HTR-8/SVneo (cell line): ENCODE results near the gene BMPR1B.

ENCODE experiments used
- DNase-seq: peaks from one replicate; pipeline ENCODE4 v3.0.0; 2011; ENCODE audit warnings: low spot score, mixed read lengths; ENCODE audit not compliant: insufficient read length
- FAIRE-seq: peaks from 2 replicates; lab custom pipeline; 2011; peaks lifted over from hg19 to GRCh38; lab: Jason Lieb, UNC

Gene BMPR1B

GRCh38 chr4:94757192-94758140 lies at the start of gene BMPR1B:
TSS of gene BMPR1B (plus strand) at chr4:94757955. CDS start at chr4:95104425, 346,470 bp downstream.
- no peak for FAIRE-seq
- DNase-seq = peak; percentile 3

DNA sequence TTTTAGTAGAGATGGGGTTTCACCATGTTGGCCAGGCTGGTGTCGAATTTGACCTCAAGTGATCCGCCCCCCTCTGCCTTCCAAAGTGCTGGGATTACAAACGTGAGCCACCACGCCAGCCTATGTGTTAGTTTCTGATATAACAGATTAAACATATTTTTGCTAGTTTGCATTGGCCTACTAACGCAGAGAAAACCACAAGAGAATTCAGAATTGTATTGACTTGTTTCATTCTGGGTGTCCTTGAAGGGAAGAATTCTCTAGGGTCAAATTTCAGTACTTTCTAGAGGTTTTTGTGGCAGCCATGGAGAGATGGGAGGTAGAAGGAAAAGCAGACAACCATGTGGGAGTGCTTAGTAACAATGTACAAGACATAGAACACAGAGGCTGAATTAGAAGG lies 46.1 kb upstream of the BMPR1B start:
- no peak for DNase-seq

GRCh38 chr4:94714365-94715160 lies 43.2 kb upstream of the BMPR1B start:
- FAIRE-seq (no peak), DNase-seq (no peak)

More for the DNA sequence above, 46.1 kb upstream of the BMPR1B start:
- FAIRE-seq = no peak

GRCh38 chr4:94715726-94716125 lies 42.0 kb upstream of the BMPR1B start:
- FAIRE-seq (no peak), DNase-seq (no peak)

DNA sequence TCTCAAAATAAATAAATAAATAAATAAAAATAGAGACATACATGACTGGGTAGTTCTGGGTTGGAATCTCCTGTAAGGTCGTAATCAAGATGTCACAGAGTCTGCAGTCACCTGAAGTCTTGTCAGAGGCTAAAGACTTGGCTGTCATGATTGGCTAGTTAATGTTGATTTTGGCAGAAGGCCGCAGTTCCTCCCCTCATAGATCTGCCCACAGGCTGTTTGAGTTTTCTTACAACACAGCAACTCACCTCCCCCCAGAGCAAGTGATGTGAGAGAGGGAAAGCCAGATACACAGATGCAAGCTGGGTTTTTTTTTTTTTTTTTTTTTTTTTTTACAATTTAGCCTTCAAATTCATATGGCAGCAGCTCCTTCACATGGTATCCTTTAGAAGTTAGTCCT lies 36.4 kb upstream of the BMPR1B start:
- FAIRE-seq (no peak), DNase-seq (no peak)

DNA sequence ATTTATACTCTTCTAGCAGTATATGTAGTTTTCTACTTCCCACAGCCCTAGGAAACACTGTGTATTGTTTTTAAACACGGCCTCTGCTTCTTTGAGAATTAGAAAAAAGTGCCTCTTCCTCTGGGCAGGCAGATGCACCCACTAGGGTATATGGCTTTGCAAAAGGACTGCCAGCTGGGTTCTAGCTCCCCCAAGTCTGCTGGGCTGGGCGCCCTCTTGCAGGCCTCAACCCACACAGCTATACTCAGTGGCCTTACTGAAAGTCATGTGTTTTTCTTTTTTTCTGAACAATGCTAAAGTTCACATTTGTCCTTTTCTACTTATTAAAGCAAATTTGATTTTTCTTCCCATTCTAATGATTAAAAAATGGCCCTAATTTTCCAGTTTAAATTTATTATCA lies 35.5 kb upstream of the BMPR1B start:
- no peak for DNase-seq
- no peak for FAIRE-seq

GRCh38 chr4:94722748-94723147 lies 35.0 kb upstream of the BMPR1B start:
- DNase-seq (no peak), FAIRE-seq (no peak)

- DNase-seq = no peak
- no peak for FAIRE-seq
Measured at GRCh38 chr4:94724016-94724790, 33.6 kb upstream of the BMPR1B start.

GRCh38 chr4:94726524-94727123 lies 31.1 kb upstream of the BMPR1B start:
- no peak for DNase-seq
- FAIRE-seq = no peak

GRCh38 chr4:94728056-94728766 lies 29.5 kb upstream of the BMPR1B start:
- no peak for DNase-seq
- no peak for FAIRE-seq

GRCh38 chr4:94732358-94732698 lies 25.4 kb upstream of the BMPR1B start:
- DNase-seq (no peak), FAIRE-seq (no peak)

GRCh38 chr4:94739741-94740140 lies 18.0 kb upstream of the BMPR1B start:
- FAIRE-seq = no peak

GRCh38 chr4:94741304-94741703 lies 16.5 kb upstream of the BMPR1B start:
- FAIRE-seq (no peak), DNase-seq (no peak)

More at GRCh38 chr4:94739741-94740140, 18.0 kb upstream of the BMPR1B start:
- no peak for DNase-seq

DNA sequence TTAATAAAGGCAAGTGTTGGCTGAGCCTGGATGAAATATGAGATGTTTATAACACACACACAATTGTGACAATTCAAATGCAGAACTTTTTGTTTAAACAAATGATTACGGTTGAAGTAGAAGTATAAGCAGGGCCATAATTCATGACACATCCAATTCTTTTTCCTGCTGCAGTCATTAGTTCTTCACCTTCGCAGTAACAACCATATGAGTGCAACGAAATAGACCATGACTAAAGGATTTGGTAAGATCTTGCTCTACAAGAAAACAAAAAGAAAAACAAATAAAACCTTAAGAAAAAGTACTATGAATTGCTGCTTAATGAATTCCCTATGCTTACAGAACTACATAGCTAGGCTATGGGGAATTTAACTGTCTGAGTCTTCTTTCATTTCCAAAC lies 13.9 kb upstream of the BMPR1B start:
- FAIRE-seq = no peak

DNA sequence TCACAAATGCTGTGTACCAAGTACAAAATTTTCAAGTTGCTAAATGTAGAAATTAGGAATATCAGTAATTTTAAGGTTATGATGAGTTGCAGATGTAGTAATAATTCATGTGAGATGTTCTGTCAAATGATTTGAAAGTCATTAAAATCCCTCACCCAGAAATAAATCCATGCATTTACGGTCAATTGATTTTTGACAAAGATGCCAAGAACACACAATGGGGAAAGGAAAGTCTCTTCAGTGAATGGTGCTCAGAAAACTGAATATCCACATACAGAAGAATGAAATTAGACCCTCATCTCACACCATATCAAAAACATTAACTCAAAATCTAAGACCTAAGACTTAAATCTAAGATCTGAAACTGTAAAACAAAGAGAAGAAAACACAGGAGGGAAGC lies 12.9 kb upstream of the BMPR1B start:
- DNase-seq = no peak

More for the DNA sequence above, 13.9 kb upstream of the BMPR1B start:
- no peak for DNase-seq

DNA sequence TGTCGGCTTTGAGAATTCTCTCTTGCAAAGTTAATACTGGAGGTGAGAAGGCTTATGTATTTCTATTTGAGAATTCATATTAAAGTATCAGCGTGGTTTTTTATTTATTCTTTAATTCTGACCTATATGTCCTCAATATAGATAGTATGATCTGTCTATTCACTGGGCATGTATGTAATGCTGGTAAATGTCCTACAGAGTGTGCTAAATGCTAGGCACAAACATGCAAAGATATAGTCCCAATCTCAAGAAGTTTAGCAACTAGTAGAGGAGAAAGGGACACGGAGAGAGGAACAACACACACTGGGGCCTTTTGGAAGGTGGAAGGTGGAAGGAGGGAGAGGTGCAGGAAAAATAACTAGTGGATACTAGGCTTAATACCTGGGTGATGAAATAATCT lies 11.0 kb upstream of the BMPR1B start:
- DNase-seq (no peak), FAIRE-seq (no peak)

More for the DNA sequence above, 12.9 kb upstream of the BMPR1B start:
- FAIRE-seq = no peak

DNA sequence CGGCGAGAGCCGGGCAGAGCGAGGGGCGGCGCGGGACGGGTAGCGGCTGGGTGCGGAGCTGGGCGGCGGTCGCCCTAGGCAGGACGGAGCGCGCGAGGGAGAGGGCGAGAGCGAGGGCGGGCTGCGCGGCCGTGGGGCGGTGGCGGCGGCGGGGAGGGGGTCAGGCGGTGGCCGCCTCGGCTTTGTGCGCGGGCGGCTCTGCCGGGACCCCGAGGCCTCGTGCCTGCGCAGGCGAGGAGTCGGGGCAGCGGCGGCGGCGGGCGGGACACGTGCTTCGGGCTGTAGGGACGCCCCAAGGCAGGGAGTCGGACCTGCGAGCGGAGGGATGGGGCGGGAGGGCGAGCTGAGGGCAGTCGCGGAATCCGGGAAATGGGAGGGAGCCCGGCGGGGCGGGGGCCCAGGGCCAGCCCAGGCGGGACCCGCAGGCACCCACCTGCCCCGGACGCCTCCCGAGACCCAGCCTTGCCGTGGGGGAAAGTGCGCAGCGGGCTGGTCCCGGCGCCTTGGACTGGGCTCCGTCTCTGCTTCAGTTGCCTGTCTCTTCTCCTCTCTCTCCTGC lies 465 bp downstream of the BMPR1B start:
- DNase-seq = peak; percentile 3
- FAIRE-seq = no peak

- FAIRE-seq (no peak), DNase-seq (no peak)
Measured at GRCh38 chr4:94758700-94759399, 1.1 kb downstream of the BMPR1B start.
